Spleen (tissue), 7 donors: Measurements from ENCODE around the gene OR9Q1.

Experiments used
- POLR2A ChIP-seq, 3 donors: fragments of 450-650 bp; IDR thresholded peaks; one replicate each; pipeline ENCODE4 v1.5.1; 2017; ENCODE audit warnings: antibody characterized with exemption in 3 of 3, mild to moderate bottlenecking in 1 of 3
- POLR2AphosphoS5 ChIP-seq, 3 donors: sonication (generic); formaldehyde crosslinking; IDR thresholded peaks; one replicate each; pipeline ENCODE4 v1.5.1; 2017; ENCODE audit warnings: antibody characterized with exemption in 3 of 3
- TF ChIP-seq, protein P1 (sequence below), 11 experiments: fragments of 200-600 bp in 7 of 11; fragments of 450-650 bp in 4 of 11; sonication (generic) in 4 of 11; IDR thresholded peaks in 8 of 11; conservative IDR thresholded peaks in 3 of 11; 1 replicate in 7 of 11; 2 replicates in 4 of 11; pipeline versions ENCODE4 v1.4.0 to v1.8.0; 2016 to 2021; ENCODE audit warnings: antibody characterized with exemption in 11 of 11, inconsistent platforms in 4 of 11, mild to moderate bottlenecking in 1 of 11
- donor health status: DM: no; HTN: no; CAD: no; lungs with moderate emphysema.
- donor health status: DM: no; HTN: no; CAD: no.
- donor health status: DM: no; HTN: no; CAD: no.

DNA sequence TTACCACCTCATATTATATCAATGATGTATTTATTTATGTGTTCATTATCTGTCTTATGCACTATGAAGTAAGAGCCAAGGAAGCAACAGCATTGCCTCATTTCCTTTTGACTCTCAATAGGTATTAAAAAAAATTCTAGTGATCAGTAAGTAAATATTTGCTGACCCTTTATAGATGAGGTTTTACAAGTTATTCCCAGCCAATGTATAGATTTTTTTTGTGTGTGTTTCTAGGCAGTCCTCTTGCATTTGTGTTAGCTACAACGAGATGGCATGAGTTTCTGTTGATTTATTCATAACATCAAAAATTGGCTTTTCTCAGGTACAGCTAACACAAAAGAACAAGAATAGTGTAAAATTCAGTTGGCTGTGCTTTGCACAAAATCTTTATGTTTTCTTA, 175.6 kb downstream of the OR9Q1 start:
- TF ChIP-seq, protein P1, sequence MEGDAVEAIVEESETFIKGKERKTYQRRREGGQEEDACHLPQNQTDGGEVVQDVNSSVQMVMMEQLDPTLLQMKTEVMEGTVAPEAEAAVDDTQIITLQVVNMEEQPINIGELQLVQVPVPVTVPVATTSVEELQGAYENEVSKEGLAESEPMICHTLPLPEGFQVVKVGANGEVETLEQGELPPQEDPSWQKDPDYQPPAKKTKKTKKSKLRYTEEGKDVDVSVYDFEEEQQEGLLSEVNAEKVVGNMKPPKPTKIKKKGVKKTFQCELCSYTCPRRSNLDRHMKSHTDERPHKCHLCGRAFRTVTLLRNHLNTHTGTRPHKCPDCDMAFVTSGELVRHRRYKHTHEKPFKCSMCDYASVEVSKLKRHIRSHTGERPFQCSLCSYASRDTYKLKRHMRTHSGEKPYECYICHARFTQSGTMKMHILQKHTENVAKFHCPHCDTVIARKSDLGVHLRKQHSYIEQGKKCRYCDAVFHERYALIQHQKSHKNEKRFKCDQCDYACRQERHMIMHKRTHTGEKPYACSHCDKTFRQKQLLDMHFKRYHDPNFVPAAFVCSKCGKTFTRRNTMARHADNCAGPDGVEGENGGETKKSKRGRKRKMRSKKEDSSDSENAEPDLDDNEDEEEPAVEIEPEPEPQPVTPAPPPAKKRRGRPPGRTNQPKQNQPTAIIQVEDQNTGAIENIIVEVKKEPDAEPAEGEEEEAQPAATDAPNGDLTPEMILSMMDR (IDR thresholded peaks at IDR 0.05 in 8 of 11, conservative IDR thresholded peaks at IDR 0.05 in 3 of 11) = no peak
- TF ChIP-seq POLR2A (IDR thresholded peaks at IDR 0.05) (no peak), POLR2AphosphoS5 (IDR thresholded peaks at IDR 0.05) (no peak)
